Fibroblast of the aortic adventitia (primary cell): Measurements from ENCODE around the gene IFNGR2. TPM values are rescaled to one million over a fixed set of nuclear protein-coding genes. Genes with fewer than 3 reads are reported as not detected.
A peak's percentile ranks its signal among the peaks of the same experiment; 100 is the strongest.
"Not testable (repeated sequence)": the region's sequence is repeated elsewhere in the genome, so short reads cannot be mapped to it uniquely, and the experiment has no call there.

Experiments used
- DNase-seq: peaks from one replicate; pipeline ENCODE4 v3.0.0-alpha.2; 2010; ENCODE audit warnings: low read depth
- H3K4me3 ChIP-seq: 2 replicates; pipeline ENCODE4 v1.5.1; 2011; ENCODE audit warnings: low read depth, mild to moderate bottlenecking, control low read depth, low read length, moderate library complexity
- total RNA-seq: library from RNA; depleted of rRNA; stranded (reverse); fragments of >200 nt; gene quantifications from 2 replicates; pipeline ENCODE4 v1.2.3, GENCODE V29; 2012; ENCODE audit warnings: low replicate concordance
- TF ChIP-seq, protein P1 (sequence below): IDR thresholded peaks from 2 replicates; pipeline ENCODE4 v1.5.1; 2011; ENCODE audit warnings: mild to moderate bottlenecking, low read length, control low read depth, inconsistent platforms; ENCODE audit not compliant: insufficient read depth

The IFNGR2 gene
- total RNA-seq, 1 donor, result 64.2 TPM

DNA sequence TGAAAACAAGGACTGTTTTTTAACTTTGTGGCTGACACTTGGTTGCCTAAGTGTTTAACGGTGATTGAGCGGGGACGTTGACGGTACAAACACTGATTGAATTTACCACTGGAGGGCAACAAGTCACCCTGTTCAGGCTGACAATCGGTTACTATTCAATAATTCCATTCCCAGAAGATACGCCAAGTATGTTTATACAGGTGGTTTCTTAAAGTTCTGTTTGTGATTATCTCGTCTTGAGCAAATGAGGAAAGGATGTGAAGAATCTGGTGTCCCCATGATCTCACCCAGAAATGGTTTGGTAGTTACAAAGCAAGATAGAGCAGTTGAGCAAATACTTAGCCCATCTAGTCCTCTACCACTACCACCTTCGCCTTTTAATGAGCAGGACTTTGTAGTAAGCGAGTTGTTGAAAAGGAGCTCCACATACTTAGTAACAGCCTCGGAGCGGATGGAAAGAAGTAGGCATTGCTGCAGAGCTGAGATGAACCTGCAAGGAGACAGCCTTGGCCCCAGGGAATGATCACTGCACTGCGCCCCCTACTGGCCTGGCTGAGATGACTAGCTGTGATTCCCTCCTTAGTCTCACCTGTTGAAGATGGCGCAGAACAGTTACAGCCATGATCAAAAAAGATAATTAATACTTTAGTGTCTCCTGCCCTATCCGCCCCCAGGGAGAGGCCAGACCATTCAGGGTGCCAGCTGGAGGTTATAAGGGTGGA lies 42.2 kb upstream of the IFNGR2 start:
- peak; percentile 65 for DNase-seq
- H3K4me3 ChIP-seq, result no peak overlapping the region
- TF ChIP-seq, protein P1, sequence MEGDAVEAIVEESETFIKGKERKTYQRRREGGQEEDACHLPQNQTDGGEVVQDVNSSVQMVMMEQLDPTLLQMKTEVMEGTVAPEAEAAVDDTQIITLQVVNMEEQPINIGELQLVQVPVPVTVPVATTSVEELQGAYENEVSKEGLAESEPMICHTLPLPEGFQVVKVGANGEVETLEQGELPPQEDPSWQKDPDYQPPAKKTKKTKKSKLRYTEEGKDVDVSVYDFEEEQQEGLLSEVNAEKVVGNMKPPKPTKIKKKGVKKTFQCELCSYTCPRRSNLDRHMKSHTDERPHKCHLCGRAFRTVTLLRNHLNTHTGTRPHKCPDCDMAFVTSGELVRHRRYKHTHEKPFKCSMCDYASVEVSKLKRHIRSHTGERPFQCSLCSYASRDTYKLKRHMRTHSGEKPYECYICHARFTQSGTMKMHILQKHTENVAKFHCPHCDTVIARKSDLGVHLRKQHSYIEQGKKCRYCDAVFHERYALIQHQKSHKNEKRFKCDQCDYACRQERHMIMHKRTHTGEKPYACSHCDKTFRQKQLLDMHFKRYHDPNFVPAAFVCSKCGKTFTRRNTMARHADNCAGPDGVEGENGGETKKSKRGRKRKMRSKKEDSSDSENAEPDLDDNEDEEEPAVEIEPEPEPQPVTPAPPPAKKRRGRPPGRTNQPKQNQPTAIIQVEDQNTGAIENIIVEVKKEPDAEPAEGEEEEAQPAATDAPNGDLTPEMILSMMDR, result peak; percentile 82

DNA sequence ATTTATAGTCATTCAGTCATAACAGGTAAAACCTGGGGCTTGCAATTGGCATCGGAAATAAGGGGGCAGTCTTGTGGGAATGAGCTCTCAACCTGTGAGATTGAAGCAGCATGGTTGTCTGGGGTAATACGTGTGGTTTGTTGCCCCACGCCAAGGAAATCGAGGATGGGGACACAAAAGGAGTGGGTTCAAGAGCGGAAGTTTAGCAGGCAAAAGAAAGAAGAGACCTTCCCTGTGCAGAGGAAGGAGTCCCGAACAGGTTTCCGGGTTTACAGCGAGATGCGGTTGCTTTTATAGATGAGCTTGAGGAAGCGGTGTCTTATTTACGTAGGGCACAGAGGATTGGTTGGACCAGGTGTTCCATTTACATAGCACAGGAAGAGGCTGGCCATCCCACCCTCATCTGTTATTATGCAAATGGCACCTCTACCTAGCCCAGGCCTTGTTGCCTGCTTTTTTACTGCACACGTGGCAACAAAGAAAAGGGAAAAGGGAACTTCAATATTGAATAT lies 41.1 kb upstream of the IFNGR2 start:
- no peak for DNase-seq
- H3K4me3 ChIP-seq, result no peak overlapping the region
- TF ChIP-seq, protein P1, result no peak

DNA sequence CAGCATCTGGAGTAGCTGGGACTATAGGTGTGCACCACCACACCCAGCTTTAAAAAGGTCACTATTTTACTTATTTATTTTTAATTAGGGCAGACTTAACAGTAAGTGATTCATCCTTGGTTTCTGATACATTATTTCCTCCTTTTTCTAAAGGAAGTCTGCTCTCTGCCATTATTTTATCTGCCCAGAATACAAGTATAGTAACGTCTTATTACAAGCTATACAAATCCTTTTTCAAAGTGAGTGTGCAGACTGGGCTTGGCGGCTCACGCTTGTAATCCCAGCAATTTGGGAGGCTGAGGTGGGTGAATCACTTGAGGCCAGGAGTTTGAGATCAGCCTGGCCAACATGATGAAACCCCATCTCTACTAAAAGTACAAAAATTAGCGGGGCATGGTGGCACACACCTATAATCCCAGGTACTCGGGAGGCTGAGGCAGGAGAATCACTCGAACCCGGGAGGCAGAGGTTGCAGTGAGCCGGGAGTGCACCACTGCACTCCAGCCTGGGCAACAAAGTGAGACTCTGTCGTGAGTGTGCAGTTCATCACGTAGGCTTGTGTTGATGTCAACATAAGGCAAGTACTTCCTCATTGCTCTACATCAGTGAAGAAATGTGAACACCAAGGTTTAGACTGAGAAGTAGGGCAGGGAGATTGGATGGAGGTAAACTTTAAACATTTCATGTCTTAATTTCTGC lies 39.2 kb upstream of the IFNGR2 start:
- not testable (repeated sequence) for DNase-seq, H3K4me3 ChIP-seq

DNA sequence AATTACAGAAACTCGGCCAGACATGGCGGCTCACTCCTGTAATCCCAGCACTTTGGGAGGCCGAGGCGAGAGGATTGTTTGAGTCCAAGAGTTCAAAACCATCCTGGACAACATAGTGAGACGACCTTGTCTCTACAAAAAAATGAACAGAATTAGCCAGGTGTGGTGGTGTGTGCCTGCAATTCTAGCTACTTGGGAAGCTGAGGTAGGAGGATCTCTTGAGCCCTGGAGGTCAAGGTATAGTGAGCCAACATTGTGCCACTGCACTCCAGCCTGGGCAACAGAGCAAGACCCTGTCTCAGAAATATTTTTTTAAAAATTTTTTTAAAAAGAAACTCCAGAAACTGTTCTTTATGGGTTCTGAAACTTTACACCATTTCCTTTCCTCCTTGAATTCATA lies 38.4 kb upstream of the IFNGR2 start:
- no peak for DNase-seq

DNA sequence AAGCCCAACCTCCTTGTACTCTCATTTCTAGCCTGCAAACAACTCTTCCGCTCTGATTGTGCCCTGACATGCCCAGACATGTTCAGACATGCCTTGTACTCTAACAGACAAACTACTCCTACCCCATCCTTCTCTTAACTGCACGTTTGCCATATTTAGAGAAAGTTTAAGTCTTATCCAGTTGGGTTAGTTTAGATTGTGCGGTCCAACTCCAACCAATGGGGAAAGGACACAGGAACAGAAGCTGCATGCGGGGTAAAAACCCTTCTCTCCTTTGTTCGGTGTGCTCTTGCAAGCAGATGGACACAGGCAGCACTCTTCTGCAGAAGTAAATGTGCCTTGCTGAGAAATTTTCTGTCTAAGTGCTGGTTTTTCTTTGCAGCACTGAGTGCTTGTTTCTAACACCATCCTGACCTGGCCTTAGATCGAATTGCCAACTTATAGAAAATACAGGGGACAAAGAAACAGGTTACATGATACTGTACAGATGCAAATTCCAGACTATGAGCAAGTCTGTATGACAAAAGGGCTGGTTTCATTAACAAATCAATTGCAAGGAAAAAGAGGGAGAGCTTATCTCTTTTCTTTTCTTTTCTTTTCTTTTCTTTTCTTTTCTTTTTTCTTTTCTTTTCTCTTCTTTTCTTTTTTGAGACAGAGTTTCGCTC lies 35.8 kb upstream of the IFNGR2 start:
- DNase-seq, result no peak
- H3K4me3 ChIP-seq, result no peak overlapping the region
- TF ChIP-seq, protein P1, result no peak

More for the DNA sequence above, 38.4 kb upstream of the IFNGR2 start:
- TF ChIP-seq, protein P1, result no peak
- no peak overlapping the region for H3K4me3 ChIP-seq

DNA sequence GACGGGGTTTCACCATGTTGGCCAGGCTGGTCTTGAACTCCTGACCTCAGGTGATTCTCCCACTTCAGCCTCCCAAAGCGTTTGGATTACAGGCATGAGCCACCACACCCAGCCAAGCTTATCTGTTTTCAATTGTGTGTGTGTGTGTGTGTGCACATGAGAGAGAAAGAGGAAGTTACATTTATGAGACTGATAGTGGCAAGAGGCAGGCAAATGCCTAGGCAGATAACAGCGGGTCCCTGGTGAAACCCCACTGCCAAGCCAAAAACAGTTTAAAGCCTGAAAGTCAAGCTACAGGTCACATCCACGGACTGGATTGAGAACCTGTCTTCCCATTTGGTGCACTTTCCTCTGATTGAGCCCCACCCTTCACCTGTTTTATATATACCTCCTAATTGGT lies 35.1 kb upstream of the IFNGR2 start:
- DNase-seq, result no peak
- no peak overlapping the region for H3K4me3 ChIP-seq
- TF ChIP-seq, protein P1, result no peak

DNA sequence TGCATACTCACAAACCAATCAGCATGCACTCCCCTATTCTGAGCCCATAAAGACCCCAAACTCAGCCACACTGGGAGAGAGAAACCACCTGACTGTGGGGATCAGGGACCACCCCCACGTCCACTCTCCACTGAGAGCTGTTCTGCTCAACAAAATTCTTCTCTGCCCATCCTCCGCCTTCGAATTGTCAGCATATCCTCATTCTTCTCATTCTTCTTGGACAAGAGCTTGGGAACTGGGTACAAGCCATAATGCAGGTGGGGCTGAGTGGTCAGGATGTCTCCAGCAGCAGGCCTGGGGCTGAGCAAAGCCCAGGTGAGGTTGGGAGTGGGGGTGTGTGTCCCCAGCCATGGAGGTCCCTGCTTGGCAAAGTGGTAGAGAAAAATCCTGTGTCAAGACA lies 34.6 kb upstream of the IFNGR2 start:
- TF ChIP-seq, protein P1, result no peak
- no peak overlapping the region for H3K4me3 ChIP-seq
- no peak for DNase-seq
